Stimulated activated CD8-positive, alpha-beta memory T cell treated with anti-CD3 and anti-CD28 coated beads, Interleukin-7, amount 100 ng/mL, for 1 hour (primary cell): ENCODE results near the gene ITGAL.

Source experiments
- DNase-seq, 2 donors: peaks; one replicate each; pipeline ENCODE4 v3.0.0-alpha.2; 2020; ENCODE audit warnings: low read depth in 2 of 2

The ITGAL gene

GRCh38 chr16:30567160-30567990 lies 94.8 kb downstream of the ITGAL start:
- no peak for DNase-seq

GRCh38 chr16:30567991-30568638 lies 95.6 kb downstream of the ITGAL start:
- no peak for DNase-seq

- no peak for DNase-seq
Observed at GRCh38 chr16:30569281-30569680, 96.7 kb downstream of the ITGAL start.

- DNase-seq = no peak
Observed at GRCh38 chr16:30569746-30570635, 97.4 kb downstream of the ITGAL start.

- no peak for DNase-seq
Observed at GRCh38 chr16:30570636-30571444, 98.3 kb downstream of the ITGAL start.

- DNase-seq = peak; percentile 78 to 83
Observed at GRCh38 chr16:30571445-30572322, 99.1 kb downstream of the ITGAL start, which contains the start of gene ZNF688. Gene ZNF688, minus strand, starts transcription at chr16:30571714. Its CDS starts 85 bp downstream, at chr16:30571629.
